HUES48 (cell line): ENCODE measurements around the gene ZFAND6.
"Not testable (repeated sequence)": the region's sequence is repeated elsewhere in the genome, so short reads cannot be mapped to it uniquely, and the experiment has no call there.

Experiments
- H3K27ac ChIP-seq: one replicate; pipeline ENCODE4 v1.7.0; 2013; ENCODE audit warnings: low read depth, low read length, inconsistent platforms
- H3K27me3 ChIP-seq: 2 replicates; pipeline ENCODE4 v1.6.1; 2013; ENCODE audit warnings: mild to moderate bottlenecking, low read length; ENCODE audit not compliant: control insufficient read depth, insufficient read depth
- H3K36me3 ChIP-seq: 2 replicates; pipeline ENCODE4 v1.6.1; 2013; ENCODE audit warnings: low read length; ENCODE audit not compliant: control insufficient read depth, insufficient read depth
- H3K4me1 ChIP-seq: 2 replicates; pipeline ENCODE4 v1.6.1; 2013; ENCODE audit warnings: mild to moderate bottlenecking, low read length; ENCODE audit not compliant: control insufficient read depth, insufficient read depth
- H3K4me3 ChIP-seq: 2 replicates; pipeline ENCODE4 v1.5.1; 2013; ENCODE audit warnings: mild to moderate bottlenecking, low read depth, low read length
- H3K9ac ChIP-seq: 2 replicates; pipeline ENCODE4 v1.6.1; 2013; ENCODE audit warnings: mild to moderate bottlenecking, low read depth, low read length, moderate library complexity
- H3K9me3 ChIP-seq: 2 replicates; pipeline ENCODE4 v1.6.1; 2013; ENCODE audit warnings: low read length; ENCODE audit not compliant: control insufficient read depth, insufficient read depth

ZFAND6 gene

DNA sequence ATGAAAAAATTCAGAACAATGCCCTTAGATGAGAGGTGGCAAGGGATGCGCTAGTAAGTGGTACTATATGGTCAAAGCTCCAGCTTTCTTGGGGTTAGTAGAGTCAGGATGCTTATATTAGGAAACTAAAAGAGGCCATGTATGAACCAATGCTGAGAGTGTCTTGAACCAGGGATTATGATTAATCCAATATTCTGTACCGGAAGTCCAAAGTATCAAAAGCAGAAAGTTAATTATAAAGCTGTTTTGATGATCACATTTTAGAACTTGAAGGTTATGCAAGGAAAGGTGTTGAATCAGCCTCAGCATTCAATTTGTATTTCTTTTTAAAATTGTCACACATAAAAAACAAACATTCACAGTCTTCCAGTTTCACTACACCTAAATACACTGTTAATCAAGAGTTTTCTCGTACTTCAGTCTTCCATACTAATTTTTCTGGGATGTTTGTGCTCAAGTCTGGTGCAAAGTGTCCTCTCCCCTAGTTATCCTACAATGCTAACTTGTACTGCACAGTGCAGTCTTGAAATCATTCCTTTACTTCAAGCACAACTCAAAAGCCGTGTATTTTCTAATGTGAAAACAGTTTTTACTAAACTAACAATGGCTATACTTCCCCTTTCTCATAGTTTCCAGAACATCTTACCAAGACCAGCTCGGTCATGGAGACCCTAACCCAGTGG is 82.6 kb downstream of the ZFAND6 start:
- no peak overlapping the region for H3K4me3 ChIP-seq
- no peaks in the 10 kb centered on the region for H3K4me1 ChIP-seq
- no peak overlapping the region for H3K27ac ChIP-seq
- H3K36me3 ChIP-seq: peaks cover 9% of the 10 kb centered on the region
- H3K9me3 ChIP-seq: no peaks in the 10 kb centered on the region
- H3K27me3 ChIP-seq: no peaks in the 10 kb centered on the region
- H3K9ac ChIP-seq: no peak overlapping the region

DNA sequence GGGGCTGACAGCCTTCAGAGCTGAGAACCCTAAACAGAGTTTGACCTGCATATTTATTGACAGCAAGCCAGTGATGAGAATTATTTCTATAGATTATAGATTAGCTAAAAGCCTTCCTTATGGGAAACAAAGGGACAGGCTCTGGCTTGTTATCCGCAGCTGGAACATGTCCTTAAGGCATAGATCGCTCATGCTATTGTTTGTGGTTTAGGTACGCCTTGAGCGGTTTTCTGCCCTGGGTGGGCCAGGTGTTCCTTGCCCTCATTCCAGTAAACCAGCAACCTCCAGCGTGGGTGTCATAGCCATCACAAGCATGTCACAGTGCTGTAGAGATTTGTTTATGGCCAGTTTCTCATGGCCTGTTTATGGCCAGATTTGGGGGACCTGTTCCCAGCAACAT is 83.2 kb downstream of the ZFAND6 start:
- Histone ChIP-seq H3K27me3 (no peaks in the 10 kb centered on the region), H3K9ac (no peak overlapping the region), H3K27ac (no peak overlapping the region), H3K4me1 (no peaks in the 10 kb centered on the region), H3K36me3 (peaks cover 3% of the 10 kb centered on the region; the same call in 1 of the 2 replicates), H3K9me3 (no peaks in the 10 kb centered on the region), H3K4me3 (no peak overlapping the region)

DNA sequence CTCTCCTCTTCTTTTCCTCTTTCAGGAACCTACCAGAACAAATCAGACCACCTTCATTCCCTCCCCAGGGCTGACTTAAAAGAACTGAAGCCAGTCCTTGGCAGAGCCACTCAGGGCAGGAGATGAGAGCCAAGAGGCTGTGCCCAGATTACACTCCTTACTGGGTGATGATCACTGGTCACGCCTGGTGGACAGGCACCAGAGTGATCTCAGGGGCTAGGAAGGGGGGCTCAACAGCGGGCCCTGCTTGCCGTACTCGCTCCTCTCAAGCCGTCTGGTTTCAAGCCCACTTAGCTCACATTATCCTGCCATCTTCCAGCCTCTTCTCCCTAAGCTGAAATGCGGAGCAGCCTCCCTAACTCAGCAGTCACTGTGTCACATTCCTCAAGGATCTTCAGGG is 91.7 kb downstream of the ZFAND6 start:
- no peaks in the 10 kb centered on the region for H3K9me3 ChIP-seq
- no peaks in the 10 kb centered on the region for H3K36me3 ChIP-seq
- H3K27me3 ChIP-seq: no peaks in the 10 kb centered on the region
- no peak overlapping the region for H3K9ac ChIP-seq
- H3K4me1 ChIP-seq: peaks cover 17% of the 10 kb centered on the region; the same call in 1 of the 2 replicates
- no peak overlapping the region for H3K27ac ChIP-seq
- H3K4me3 ChIP-seq: no peak overlapping the region

DNA sequence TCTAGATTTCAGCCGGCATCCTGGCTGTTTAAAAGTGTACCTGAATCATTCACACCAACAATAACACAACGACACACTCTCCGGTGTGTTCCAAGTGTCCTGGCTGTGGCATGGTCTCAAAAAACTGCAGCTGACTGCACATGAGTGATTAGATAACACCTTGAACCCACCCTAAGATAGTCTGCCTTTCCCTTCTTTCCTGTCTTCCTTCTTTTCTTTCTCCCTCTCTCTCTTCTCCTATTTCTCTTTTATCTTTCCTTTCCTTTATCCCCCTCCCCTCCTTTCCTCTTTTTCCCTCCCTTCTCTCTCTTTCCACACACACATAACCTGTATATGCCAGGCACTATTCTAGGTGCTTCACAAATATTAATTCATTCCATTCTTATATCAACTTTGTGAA is 92.1 kb downstream of the ZFAND6 start:
- no peak overlapping the region for H3K27ac ChIP-seq
- H3K9me3 ChIP-seq: no peaks in the 10 kb centered on the region
- H3K27me3 ChIP-seq: no peaks in the 10 kb centered on the region
- H3K4me3 ChIP-seq: peak overlapping the region; percentile 66; the same call in 1 of the 2 replicates
- H3K4me1 ChIP-seq: peaks cover 17% of the 10 kb centered on the region; the same call in 1 of the 2 replicates
- no peaks in the 10 kb centered on the region for H3K36me3 ChIP-seq
- no peak overlapping the region for H3K9ac ChIP-seq

DNA sequence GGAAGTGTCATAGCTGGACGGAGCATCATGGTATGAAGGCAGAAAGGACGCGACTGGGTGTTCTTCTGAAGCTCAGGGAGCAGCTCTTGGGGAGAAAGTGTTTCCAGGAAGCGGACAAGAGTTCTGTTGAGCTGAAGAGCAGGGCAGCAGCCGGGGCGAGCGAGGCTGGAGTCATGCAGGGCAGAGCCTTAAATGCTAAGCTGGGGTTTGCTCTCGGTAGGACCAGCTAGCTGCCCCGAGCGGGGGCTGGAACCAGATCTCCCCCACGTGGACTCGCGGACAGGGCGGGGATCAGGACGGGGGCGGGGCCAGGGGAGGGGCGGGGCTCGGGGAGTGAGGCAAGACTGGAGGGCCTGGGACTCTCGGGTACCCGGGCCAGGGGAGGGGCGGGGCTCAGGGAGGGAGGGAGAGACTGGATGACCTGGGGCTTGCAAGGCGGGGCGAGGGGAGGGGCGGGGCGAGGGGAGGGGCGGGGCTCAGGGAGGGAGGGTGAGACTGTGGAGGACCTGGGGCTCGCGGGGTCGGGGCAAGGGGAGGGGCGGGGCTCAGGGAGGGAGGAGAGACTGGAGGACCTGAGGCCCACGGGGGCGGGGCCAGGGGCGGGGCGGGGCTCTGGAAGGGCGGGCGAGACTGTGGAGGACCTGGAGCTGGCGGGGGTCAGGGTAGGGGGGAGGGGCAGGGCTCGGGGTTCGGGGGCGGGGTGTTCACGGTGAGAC is 92.9 kb downstream of the ZFAND6 start:
- no peaks in the 10 kb centered on the region for H3K27me3 ChIP-seq
- no peaks in the 10 kb centered on the region for H3K36me3 ChIP-seq
- peaks cover 17% of the 10 kb centered on the region; the same call in 1 of the 2 replicates for H3K4me1 ChIP-seq
- H3K9ac ChIP-seq: peak overlapping the region; percentile 17; the same call in 1 of the 2 replicates
- peak overlapping the region; percentile 51 for H3K27ac ChIP-seq
- H3K4me3 ChIP-seq: peak overlapping the region; percentile 79
- H3K9me3 ChIP-seq: no peaks in the 10 kb centered on the region

DNA sequence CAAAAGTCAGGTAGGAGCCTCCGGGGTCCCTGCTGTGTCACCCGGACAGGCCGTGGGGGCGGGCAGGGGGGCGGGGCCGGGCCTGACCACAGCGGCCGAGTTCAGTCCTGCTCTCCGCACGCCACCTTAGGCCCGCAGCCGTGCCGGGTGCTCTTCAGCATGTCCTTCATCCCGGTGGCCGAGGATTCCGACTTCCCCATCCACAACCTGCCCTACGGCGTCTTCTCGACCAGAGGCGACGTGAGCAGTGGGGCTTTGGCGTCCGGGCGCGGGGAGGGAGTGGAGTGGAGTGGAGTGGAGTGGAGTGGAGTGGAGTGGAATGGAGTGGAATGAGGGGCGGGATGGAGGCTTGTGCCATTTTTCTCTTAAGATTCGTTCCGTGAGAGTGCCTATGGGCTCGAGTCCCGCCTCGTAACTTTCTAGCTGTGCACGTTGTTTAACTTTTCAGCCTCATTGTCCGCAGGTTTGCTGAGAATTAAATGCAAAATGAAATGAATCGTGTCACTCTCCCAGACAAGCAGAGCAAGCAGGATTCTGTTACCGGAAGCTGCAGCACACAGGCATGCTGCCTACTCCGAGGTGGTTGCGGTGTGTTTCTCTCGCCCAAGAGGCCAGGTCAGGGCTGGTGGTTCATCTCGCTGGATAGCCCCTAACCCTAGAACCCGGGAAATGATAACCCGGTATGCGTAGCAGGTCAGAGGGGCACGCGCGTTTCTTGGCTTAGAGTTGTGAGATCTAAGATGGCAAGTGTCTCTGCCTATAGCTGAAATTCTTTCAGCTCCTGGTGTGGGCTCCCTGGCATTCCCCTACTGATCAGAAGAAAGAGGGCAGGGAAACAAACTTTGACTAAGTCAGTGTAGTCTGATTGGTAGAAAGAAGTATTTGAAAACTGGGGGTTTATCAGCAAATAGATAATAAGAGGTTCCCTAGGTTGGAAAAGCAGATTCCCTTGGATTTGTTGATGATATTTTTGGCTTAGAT is 93.7 kb downstream of the ZFAND6 start, which contains the start of gene FAH:
Gene FAH, plus strand, starts transcription at position 104 of the 981 bp plus-strand sequence. Its CDS starts 56 bp downstream, at position 160.
- Histone ChIP-seq H3K9ac (peak within 1 kb of the TSS; percentile 68), H3K9me3 (no peaks in the 10 kb centered on the region), H3K36me3 (peaks cover 4% of the 10 kb centered on the region), H3K4me3 (peak within 1 kb of the TSS; percentile 79), H3K27me3 (no peaks in the 10 kb centered on the region), H3K4me1 (peaks cover 17% of the 10 kb centered on the region; the same call in 1 of the 2 replicates), H3K27ac (peak within 1 kb of the TSS; percentile 51)

DNA sequence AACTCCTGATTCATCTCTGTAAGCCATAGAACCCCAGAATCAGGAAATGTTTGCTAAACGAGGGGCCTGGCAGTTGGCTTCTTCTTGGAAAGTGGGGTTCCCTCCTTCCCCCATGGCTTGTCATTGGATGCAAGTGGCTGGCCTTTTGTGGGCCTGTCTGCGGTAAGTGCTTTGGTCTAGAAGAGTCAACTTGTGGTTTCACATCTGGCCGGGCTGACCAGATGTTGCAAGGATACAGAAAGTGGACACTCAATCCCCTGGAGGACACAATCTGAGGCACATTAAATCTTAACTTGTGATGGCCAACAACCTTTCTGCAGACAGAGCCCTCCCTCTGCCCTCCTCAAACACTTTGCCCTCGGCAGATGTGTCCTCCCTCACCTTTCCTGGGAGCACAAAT is 94.4 kb downstream of the ZFAND6 start:
- 0 out of 2 replicates have a peak overlapping the region, but pooled peaks have one; percentile 13 for H3K4me3 ChIP-seq
- H3K4me1 ChIP-seq: peaks cover 17% of the 10 kb centered on the region; the same call in 1 of the 2 replicates
- H3K9me3 ChIP-seq: no peaks in the 10 kb centered on the region
- no peak overlapping the region for H3K9ac ChIP-seq
- H3K27ac ChIP-seq: no peak overlapping the region
- H3K36me3 ChIP-seq: peaks cover 8% of the 10 kb centered on the region
- no peaks in the 10 kb centered on the region for H3K27me3 ChIP-seq

DNA sequence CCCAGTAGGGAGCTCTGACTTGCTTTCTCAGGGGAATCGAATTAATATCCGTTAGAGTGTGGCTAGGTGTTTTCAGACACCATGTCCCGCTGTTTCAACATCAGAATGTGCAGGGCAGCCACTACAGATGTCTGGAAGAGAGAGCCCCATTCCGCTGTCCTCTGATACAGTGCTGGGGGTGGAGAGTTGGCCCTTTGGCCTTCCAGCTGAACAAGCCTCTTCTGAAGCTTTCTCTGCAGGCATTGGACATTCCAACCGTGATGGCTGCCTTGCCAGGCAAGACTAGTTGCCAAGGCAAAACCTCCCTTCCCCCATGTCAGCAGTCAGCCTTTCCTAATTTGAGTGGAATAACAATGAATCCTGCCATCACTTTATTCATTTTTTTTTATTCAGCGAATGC is 94.9 kb downstream of the ZFAND6 start:
- Histone ChIP-seq H3K27me3 (no peaks in the 10 kb centered on the region), H3K4me1 (peaks cover 17% of the 10 kb centered on the region; the same call in 1 of the 2 replicates), H3K9me3 (no peaks in the 10 kb centered on the region), H3K9ac (no peak overlapping the region), H3K4me3 (0 out of 2 replicates have a peak overlapping the region, but pooled peaks have one; percentile 13), H3K36me3 (peaks cover 8% of the 10 kb centered on the region), H3K27ac (no peak overlapping the region)

DNA sequence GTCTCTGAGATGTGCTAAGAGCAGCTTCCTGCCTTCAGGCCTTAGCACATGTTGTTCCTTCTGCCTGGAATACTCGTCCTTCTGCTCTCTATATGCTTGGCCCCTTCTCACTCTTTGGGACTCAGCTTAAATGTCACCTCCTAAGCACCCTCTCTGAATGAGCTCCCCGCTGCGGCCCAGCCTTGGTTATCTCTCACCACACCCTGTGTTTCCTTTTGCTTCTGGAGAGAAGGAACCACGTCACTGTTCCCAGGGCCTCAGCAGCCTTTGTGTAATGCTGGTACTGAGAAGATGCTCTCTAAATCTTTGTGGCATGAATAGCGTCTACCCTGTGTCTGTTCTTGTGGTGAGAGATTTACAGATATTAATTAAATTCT is 95.5 kb downstream of the ZFAND6 start:
- peaks cover 17% of the 10 kb centered on the region; the same call in 1 of the 2 replicates for H3K4me1 ChIP-seq
- H3K27ac ChIP-seq: no peak overlapping the region
- no peak overlapping the region for H3K9ac ChIP-seq

DNA sequence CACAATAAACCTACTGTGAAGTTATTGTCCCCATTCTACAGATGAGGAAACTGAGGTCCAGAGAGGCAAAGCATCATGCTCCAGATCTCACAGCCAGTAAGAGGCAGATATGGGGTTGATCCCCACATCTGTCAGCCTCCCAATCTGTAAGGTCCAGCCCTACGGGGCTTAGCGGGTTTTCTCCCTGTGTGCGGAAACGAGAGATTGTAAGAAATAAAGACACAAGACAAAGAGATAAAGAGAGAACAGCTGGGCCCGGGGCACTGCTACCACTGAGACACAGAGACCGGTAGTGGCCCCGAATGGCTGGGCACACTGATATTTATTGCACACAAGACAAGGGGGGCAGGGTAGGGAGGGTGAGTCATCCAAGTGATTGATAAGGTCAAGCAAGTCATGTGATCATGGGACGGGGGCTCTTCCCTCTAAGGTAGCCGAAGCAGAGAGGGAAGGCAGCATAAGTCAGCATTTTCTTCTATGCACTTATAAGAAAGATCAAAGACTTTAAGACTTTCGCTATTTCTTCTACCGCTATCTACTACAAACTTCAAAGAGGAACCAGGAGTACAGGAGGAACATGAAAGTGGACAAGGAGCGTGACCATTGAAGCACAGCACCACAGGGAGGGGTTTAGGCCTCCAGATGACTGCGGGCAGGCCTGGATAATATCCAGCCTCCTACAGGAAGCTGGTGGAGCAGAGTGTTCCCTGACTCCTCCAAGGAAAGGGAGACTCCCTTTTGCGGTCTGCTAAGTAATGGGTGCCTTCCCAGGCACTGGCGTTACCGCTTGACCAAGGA is 96.1 kb downstream of the ZFAND6 start:
- H3K9ac ChIP-seq, H3K4me3 ChIP-seq, H3K27ac ChIP-seq, H3K9me3 ChIP-seq, H3K27me3 ChIP-seq: not testable (repeated sequence)
- peaks cover 19% of the 10 kb centered on the region for H3K36me3 ChIP-seq
- H3K4me1 ChIP-seq: peaks cover 17% of the 10 kb centered on the region; the same call in 1 of the 2 replicates

More for the DNA sequence above, 95.5 kb downstream of the ZFAND6 start:
- Histone ChIP-seq H3K27me3 (no peaks in the 10 kb centered on the region), H3K9me3 (no peaks in the 10 kb centered on the region), H3K36me3 (peaks cover 13% of the 10 kb centered on the region), H3K4me3 (no peak overlapping the region)
